GM12878 (cell line): ENCODE measurements around the gene CACNA1H. TPM values are rescaled to one million over a fixed set of nuclear protein-coding genes. Genes with fewer than 3 reads are reported as not detected.

Source experiments
- ATAC-seq: fragments of 200-7000 bp; cut with Tn5 transposase; 3 replicates; pipeline ENCODE4 v1.9.1; 2020; ENCODE audit warnings: mild to moderate bottlenecking, moderate library complexity
- BruUV-seq: library from RNA; stranded (reverse); fragments of 400-500 nt; replicated peaks from 2 replicates; lab custom pipeline; 2021; lab: Mats Ljungman, UMichigan
- CTCF ChIA-PET: fragments of 300-600 bp; sonication (Branson Sonifier 250); formaldehyde crosslinking; extraction: SDS; loops from one replicate; lab custom pipeline; 2021; ENCODE audit warnings: inconsistent platforms; lab: Yijun Ruan, JAX
- POLR2A ChIA-PET: fragments of 350-600 bp; formaldehyde crosslinking; extraction: SDS; loops from one replicate; lab custom pipeline; 2021; ENCODE audit warnings: inconsistent platforms; lab: Charles Lee
- RAD21 ChIA-PET: fragments of 300-600 bp; sonication (Branson Sonifier 250); formaldehyde crosslinking; loops from one replicate; lab custom pipeline; 2023; ENCODE audit warnings: antibody characterized with exemption; ENCODE audit not compliant: unreplicated experiment; lab: Charles Lee
- SMC1A ChIA-PET: fragments of 300-600 bp; sonication (Branson Sonifier 250); formaldehyde crosslinking; loops from one replicate; lab custom pipeline; 2023; ENCODE audit not compliant: unreplicated experiment, uncharacterized antibody; lab: Charles Lee
- DNase-seq: peaks from one replicate; pipeline ENCODE4 v3.0.0-alpha.2; 2011; ENCODE audit warnings: low read depth, low spot score
- FAIRE-seq: peaks from 3 replicates; lab custom pipeline; 2011; peaks lifted over from hg19 to GRCh38; lab: Jason Lieb, UNC
- H2AFZ ChIP-seq: 2 replicates; pipeline ENCODE4 v1.6.0; 2011; ENCODE audit warnings: low read depth, low read length, control low read depth; ENCODE audit not compliant: control insufficient read depth
- H3K27ac ChIP-seq: 2 replicates; pipeline ENCODE4 v1.5.1; 2011; ENCODE audit warnings: control low read depth; ENCODE audit not compliant: control insufficient read depth, insufficient read depth
- H3K27me3 ChIP-seq, 2 experiments: replicated peaks in 1 of 2; 2 replicates each; pipeline versions ENCODE4 v1.6.0 to v1.6.1; 2011; ENCODE audit warnings: low read length in 1 of 2; ENCODE audit not compliant: control insufficient read depth in 2 of 2, insufficient read depth in 2 of 2
- H3K36me3 ChIP-seq, 2 experiments: 2 replicates each; pipeline ENCODE4 v1.5.1; 2011; ENCODE audit warnings: low read length in 1 of 2; ENCODE audit not compliant: control insufficient read depth in 2 of 2, insufficient read depth in 2 of 2
- H3K4me1 ChIP-seq: 2 replicates; pipeline ENCODE4 v1.6.1; 2011; ENCODE audit warnings: mild to moderate bottlenecking, low read length, moderate library complexity, mixed read lengths; ENCODE audit not compliant: control insufficient read depth, insufficient read depth
- H3K4me2 ChIP-seq: 2 replicates; pipeline ENCODE4 v1.6.0; 2011; ENCODE audit warnings: control low read depth; ENCODE audit not compliant: control insufficient read depth, insufficient read depth
- H3K4me3 ChIP-seq: fragments of 200-600 bp; sonication (generic); 2 replicates; pipeline ENCODE4 v1.5.1; 2016
- H3K79me2 ChIP-seq: 2 replicates; pipeline ENCODE4 v1.6.0; 2011; ENCODE audit warnings: low read length; ENCODE audit not compliant: control insufficient read depth, insufficient read depth
- H3K9ac ChIP-seq: 2 replicates; pipeline ENCODE4 v1.8.0; 2011; ENCODE audit warnings: low read length, control low read depth, mixed read lengths; ENCODE audit not compliant: control insufficient read depth, insufficient read depth
- H3K9me3 ChIP-seq: replicated peaks from 3 replicates; pipeline ENCODE4 v1.5.1; 2011; ENCODE audit warnings: mild to moderate bottlenecking, low read length; ENCODE audit not compliant: control insufficient read depth, insufficient read depth
- H4K20me1 ChIP-seq: 2 replicates; pipeline ENCODE4 v1.6.0; 2011; ENCODE audit not compliant: control insufficient read depth, insufficient read depth
- CREM ChIP-seq: IDR thresholded peaks from 2 replicates; pipeline ENCODE4 v1.6.1; 2014; ENCODE audit warnings: antibody characterized with exemption, low read depth
- FOS ChIP-seq: IDR thresholded peaks from 3 replicates; pipeline ENCODE4 v1.6.1; 2011; ENCODE audit warnings: borderline replicate concordance; ENCODE audit not compliant: insufficient read length; ENCODE audit errors: extremely low read depth
- FOXM1 ChIP-seq: IDR thresholded peaks from 2 replicates; pipeline ENCODE4 v1.6.1; 2012; ENCODE audit warnings: low read depth, mild to moderate bottlenecking, inconsistent platforms, low read length, moderate library complexity
- GATAD2B ChIP-seq: fragments of 450-650 bp; conservative IDR thresholded peaks from 2 replicates; pipeline ENCODE4 v1.6.1; 2017; ENCODE audit warnings: low read depth, mild to moderate bottlenecking, moderate library complexity
- HDAC2 ChIP-seq: fragments of 200-600 bp; sonication (generic); IDR thresholded peaks from 2 replicates; pipeline ENCODE4 v1.6.1; 2017
- KDM1A ChIP-seq: fragments of 200-600 bp; sonication (generic); IDR thresholded peaks from 2 replicates; pipeline ENCODE4 v1.6.1; 2016; ENCODE audit warnings: borderline replicate concordance
- NR2F1 ChIP-seq: fragments of 450-650 bp; conservative IDR thresholded peaks from 2 replicates; pipeline ENCODE4 v1.6.1; 2017; ENCODE audit warnings: mild to moderate bottlenecking
- PML ChIP-seq: IDR thresholded peaks from 2 replicates; pipeline ENCODE4 v1.6.1; 2012; ENCODE audit warnings: low read length, inconsistent platforms
- POLR2A ChIP-seq: IDR thresholded peaks from 2 replicates; pipeline ENCODE4 v1.6.1; 2011; ENCODE audit warnings: low read depth, mild to moderate bottlenecking, low read length
- RAD21 ChIP-seq: IDR thresholded peaks from 2 replicates; pipeline ENCODE4 v1.6.1; 2011; ENCODE audit warnings: mild to moderate bottlenecking, low read depth, low read length, moderate library complexity; ENCODE audit not compliant: insufficient read depth
- SMARCA5 ChIP-seq: fragments of 450-650 bp; IDR thresholded peaks from 2 replicates; pipeline ENCODE4 v1.6.1; 2017; ENCODE audit warnings: mild to moderate bottlenecking
- WGBS: methylation state at CpG from one replicate; pipeline ENCODE4 v1.1.6; 2016; ENCODE audit warnings: low lambda C conversion rate; ENCODE audit not compliant: insufficient replicate concordance, insufficient coverage; ENCODE audit errors: missing lambda C conversion rate; 5-methylcytosine and 5-hydroxymethylcytosine counted together
- in situ Hi-C: fragments of 300-500 bp; cut with MboI; formaldehyde crosslinking; loops from 9 replicates; pipeline ENCODE4 v1.14.3; 2018; ENCODE audit warnings: mixed read lengths
- intact Hi-C: fragments of 100-400 bp; cut with micrococcal nuclease; formaldehyde crosslinking; loops from one replicate; pipeline ENCODE4 v1.14.2; 2022; ENCODE audit not compliant: unreplicated experiment
- polyA plus RNA-seq, 11 experiments: library from polyadenylated mRNA; depleted of rRNA in 4 of 11; unstranded in 6 of 11; stranded (reverse) in 5 of 11; fragments of >200 nt; fragmentation: Nextera tagmentation in 4 of 11; fragmentation: Illumina TruSeq in 1 of 11; extraction: Ambion mirVana in 4 of 11; extraction: Trizol in 1 of 11; gene quantifications; 1 replicate in 1 of 11; 2 replicates in 10 of 11; pipeline versions ENCODE4 v1.2.1 to v1.2.3, GENCODE V29; 2011 to 2016; ENCODE audit warnings: inconsistent platforms in 2 of 11, missing spikeins in 2 of 11, low read depth in 1 of 11
- total RNA-seq, 4 experiments: library from RNA; depleted of rRNA in 3 of 4; stranded (reverse); fragments of >200 nt in 3 of 4; fragmentation: Illumina TruSeq in 1 of 4; extraction: Trizol in 1 of 4; gene quantifications; 2 replicates each; pipeline versions ENCODE4 v1.2.1 to v1.2.3, GENCODE V29; 2013 to 2021
- TF ChIP-seq, protein P1 (sequence below): fragments of 450-650 bp; IDR thresholded peaks from 2 replicates; pipeline ENCODE4 v1.6.1; 2017; ENCODE audit warnings: borderline replicate concordance
- TF ChIP-seq, protein P2 (sequence below): fragments of 450-650 bp; formaldehyde crosslinking; IDR thresholded peaks from 2 replicates; pipeline ENCODE4 v1.4.0; 2020; ENCODE audit warnings: mild to moderate bottlenecking, moderate library complexity

The CACNA1H gene
- total and polyA plus RNA-seq, 10 of the 15 experiments (the other 5 are each of a cell fraction or from before 2014, with no cell fraction given): 0.03 to 0.54 TPM; not detected in 8

DNA sequence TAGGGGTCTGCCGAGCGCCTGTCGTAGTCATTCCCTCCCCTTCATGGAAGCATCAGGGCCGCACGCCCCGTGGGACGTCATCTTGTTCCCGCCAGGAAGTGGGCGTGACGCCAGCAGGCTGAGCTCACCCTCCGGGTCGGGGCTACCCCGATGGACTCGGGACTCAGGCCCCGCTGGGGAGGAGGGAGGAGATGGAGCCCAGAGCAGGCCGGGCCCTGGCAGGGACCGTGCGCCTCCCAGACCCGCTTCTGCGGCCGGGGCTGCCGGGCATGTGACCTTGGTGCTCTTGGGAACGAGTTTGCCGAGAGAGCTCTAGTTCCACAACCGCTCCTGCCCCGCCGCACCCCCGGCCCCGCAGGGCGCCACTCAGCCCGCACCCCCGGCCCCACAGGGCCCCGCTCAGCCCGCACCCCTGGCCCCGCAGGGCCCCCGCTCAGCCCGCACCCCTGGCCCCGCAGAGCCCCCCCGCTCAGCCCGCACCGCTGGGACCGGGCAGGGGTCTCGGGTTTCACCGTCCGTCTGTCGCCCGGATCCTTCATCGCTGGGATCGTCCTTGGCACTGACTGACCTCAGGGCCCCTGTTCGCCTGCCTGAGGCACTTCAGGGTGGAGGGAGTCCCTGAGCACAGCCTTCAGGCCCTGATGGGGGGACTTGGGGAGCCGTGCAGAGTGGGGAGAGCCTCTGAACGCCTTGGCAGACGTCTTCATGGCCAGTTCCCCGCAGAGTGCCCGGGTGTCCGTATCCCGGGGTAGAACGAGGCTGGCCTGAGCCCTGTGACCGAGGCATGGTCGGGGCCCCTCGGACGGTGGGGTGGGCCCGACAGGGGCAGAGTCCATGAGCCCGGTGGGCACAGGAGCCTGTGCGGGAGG, 5.8 kb downstream of the CACNA1H start:
- Histone ChIP-seq H3K4me1 (no peaks in the 10 kb centered on the region), H2AFZ (no peak overlapping the region), H3K36me3 (no peaks in the 10 kb centered on the region), H3K9ac (no peak overlapping the region), H3K9me3 (no peaks in the 10 kb centered on the region), H3K27me3 (no peaks in the 10 kb centered on the region), H3K79me2 (no peaks in the 10 kb centered on the region), H3K4me2 (no peak overlapping the region), H4K20me1 (no peaks in the 10 kb centered on the region), H3K4me3 (no peak overlapping the region)
- WGBS: 65% methylated on average over 36 of the region's 65 CpGs
- FAIRE-seq: no peak
- ChIA-PET CTCF (no interaction called here), SMC1A (no interaction called here), RAD21 (no interaction called here)
- ATAC-seq: no peak
- TF ChIP-seq, protein P1, sequence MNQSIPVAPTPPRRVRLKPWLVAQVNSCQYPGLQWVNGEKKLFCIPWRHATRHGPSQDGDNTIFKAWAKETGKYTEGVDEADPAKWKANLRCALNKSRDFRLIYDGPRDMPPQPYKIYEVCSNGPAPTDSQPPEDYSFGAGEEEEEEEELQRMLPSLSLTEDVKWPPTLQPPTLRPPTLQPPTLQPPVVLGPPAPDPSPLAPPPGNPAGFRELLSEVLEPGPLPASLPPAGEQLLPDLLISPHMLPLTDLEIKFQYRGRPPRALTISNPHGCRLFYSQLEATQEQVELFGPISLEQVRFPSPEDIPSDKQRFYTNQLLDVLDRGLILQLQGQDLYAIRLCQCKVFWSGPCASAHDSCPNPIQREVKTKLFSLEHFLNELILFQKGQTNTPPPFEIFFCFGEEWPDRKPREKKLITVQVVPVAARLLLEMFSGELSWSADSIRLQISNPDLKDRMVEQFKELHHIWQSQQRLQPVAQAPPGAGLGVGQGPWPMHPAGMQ: no peak
- TF ChIP-seq NR2F1 (no peak), KDM1A (no peak), FOS (no peak), HDAC2 (no peak), POLR2A (no peak), GATAD2B (no peak), FOXM1 (no peak), PML (no peak), RAD21 (no peak), CREM (no peak), SMARCA5 (no peak)
- TF ChIP-seq, protein P2, sequence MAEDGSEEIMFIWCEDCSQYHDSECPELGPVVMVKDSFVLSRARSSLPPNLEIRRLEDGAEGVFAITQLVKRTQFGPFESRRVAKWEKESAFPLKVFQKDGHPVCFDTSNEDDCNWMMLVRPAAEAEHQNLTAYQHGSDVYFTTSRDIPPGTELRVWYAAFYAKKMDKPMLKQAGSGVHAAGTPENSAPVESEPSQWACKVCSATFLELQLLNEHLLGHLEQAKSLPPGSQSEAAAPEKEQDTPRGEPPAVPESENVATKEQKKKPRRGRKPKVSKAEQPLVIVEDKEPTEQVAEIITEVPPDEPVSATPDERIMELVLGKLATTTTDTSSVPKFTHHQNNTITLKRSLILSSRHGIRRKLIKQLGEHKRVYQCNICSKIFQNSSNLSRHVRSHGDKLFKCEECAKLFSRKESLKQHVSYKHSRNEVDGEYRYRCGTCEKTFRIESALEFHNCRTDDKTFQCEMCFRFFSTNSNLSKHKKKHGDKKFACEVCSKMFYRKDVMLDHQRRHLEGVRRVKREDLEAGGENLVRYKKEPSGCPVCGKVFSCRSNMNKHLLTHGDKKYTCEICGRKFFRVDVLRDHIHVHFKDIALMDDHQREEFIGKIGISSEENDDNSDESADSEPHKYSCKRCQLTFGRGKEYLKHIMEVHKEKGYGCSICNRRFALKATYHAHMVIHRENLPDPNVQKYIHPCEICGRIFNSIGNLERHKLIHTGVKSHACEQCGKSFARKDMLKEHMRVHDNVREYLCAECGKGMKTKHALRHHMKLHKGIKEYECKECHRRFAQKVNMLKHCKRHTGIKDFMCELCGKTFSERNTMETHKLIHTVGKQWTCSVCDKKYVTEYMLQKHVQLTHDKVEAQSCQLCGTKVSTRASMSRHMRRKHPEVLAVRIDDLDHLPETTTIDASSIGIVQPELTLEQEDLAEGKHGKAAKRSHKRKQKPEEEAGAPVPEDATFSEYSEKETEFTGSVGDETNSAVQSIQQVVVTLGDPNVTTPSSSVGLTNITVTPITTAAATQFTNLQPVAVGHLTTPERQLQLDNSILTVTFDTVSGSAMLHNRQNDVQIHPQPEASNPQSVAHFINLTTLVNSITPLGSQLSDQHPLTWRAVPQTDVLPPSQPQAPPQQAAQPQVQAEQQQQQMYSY (CRISPR knock-in tag): no peak
- TF ChIP-seq, all 136 proteins: peak for 0
- no peak overlapping the region for H3K27ac ChIP-seq
- no TSS peak for BruUV-seq
- POLR2A ChIA-PET: no interaction called here
- no peak for DNase-seq
- intact Hi-C loops: no loop called here
- in situ Hi-C loops: no loop called here
